Neuron (in vitro differentiated cells): ENCODE measurements around the gene TRAPPC2L.
"Not testable (repeated sequence)": the region's sequence is repeated elsewhere in the genome, so short reads cannot be mapped to it uniquely, and the experiment has no call there.

ENCODE experiments used
- H2AFZ ChIP-seq: one replicate; pipeline ENCODE4 v1.6.1; 2013; ENCODE audit warnings: low read depth, mild to moderate bottlenecking, inconsistent platforms, low read length, moderate library complexity
- H3K27me3 ChIP-seq: one replicate; pipeline ENCODE4 v1.6.1; 2013; ENCODE audit warnings: low read length; ENCODE audit not compliant: insufficient read depth
- H3K36me3 ChIP-seq: one replicate; pipeline ENCODE4 v1.6.1; 2013; ENCODE audit warnings: low read length; ENCODE audit not compliant: insufficient read depth
- H3K4me1 ChIP-seq: one replicate; pipeline ENCODE4 v1.6.1; 2013; ENCODE audit warnings: low read length; ENCODE audit not compliant: insufficient read depth
- H3K4me3 ChIP-seq: 2 replicates; pipeline ENCODE4 v1.5.1; 2013; ENCODE audit warnings: mild to moderate bottlenecking, low read length, moderate library complexity
- H3K9me3 ChIP-seq: one replicate; pipeline ENCODE4 v1.6.1; 2013; ENCODE audit warnings: low read length

The TRAPPC2L gene

DNA sequence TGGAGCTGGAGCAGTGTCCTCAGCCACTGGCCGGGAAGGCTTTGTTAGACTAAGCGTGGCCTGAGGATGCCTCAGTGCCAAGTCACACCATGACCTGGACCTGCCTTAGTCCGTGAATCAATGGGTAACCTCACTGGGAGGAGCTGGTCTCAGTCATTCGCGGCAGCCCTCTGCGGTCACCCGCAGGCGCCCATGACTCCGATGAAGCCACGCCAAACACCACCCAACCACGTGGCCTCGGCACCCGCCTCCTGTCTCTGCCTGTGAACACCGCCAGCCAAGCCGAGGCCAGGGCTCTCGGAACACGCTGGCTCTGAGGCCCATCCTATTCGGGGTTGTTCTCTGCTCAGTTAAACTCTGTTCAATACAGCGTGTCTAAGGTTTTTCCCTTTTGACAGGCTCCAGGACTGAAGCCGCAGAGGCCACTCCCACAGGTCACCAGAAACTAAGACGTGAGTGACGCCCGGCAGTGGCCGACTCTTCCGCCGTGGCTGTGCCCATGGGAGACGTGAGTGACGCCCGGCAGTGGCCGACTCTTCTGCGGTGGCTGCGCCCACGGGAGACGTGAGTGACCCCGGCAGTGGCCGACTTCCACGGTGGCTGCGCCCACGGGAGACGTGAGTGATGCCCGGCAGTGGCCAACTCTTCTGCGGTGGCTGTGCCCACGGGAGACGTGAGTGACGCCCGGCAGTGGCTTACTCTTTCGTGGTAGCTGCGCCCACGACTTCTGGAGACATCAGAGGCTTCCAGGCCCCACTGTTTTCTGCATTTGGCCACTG lies 26.4 kb downstream of the TRAPPC2L start:
- no peak overlapping the region for H2AFZ ChIP-seq
- no peaks in the 10 kb centered on the region for H3K27me3 ChIP-seq
- no peak overlapping the region for H3K4me3 ChIP-seq
- peaks cover 7% of the 10 kb centered on the region for H3K4me1 ChIP-seq
- H3K9me3 ChIP-seq = no peaks in the 10 kb centered on the region
- no peaks in the 10 kb centered on the region for H3K36me3 ChIP-seq

GRCh38 chr16:88883946-88884345 lies 27.0 kb downstream of the TRAPPC2L start:
- Histone ChIP-seq H3K27me3 (no peaks in the 10 kb centered on the region), H3K36me3 (no peaks in the 10 kb centered on the region), H3K4me1 (peaks cover 7% of the 10 kb centered on the region), H3K9me3 (no peaks in the 10 kb centered on the region), H2AFZ (no peak overlapping the region), H3K4me3 (no peak overlapping the region)

- Histone ChIP-seq H3K4me3 (no peak overlapping the region), H3K36me3 (no peaks in the 10 kb centered on the region), H3K9me3 (peaks cover 3% of the 10 kb centered on the region), H2AFZ (no peak overlapping the region), H3K4me1 (peaks cover 7% of the 10 kb centered on the region), H3K27me3 (no peaks in the 10 kb centered on the region)
These were observed 27.8 kb downstream of the TRAPPC2L start for GRCh38 chr16:88884569-88885271.

GRCh38 chr16:88885693-88886280 lies 28.9 kb downstream of the TRAPPC2L start:
- no peak overlapping the region for H3K4me3 ChIP-seq
- H3K27me3 ChIP-seq = no peaks in the 10 kb centered on the region
- no peaks in the 10 kb centered on the region for H3K36me3 ChIP-seq
- no peaks in the 10 kb centered on the region for H3K4me1 ChIP-seq
- H2AFZ ChIP-seq = no peak overlapping the region
- peaks cover 6% of the 10 kb centered on the region for H3K9me3 ChIP-seq

- H3K4me1 ChIP-seq = no peaks in the 10 kb centered on the region
- no peak overlapping the region for H2AFZ ChIP-seq
- no peaks in the 10 kb centered on the region for H3K36me3 ChIP-seq
- peaks cover 6% of the 10 kb centered on the region for H3K9me3 ChIP-seq
- no peaks in the 10 kb centered on the region for H3K27me3 ChIP-seq
- no peak overlapping the region for H3K4me3 ChIP-seq
These were observed 29.5 kb downstream of the TRAPPC2L start for GRCh38 chr16:88886420-88886844.

GRCh38 chr16:88886845-88887521 lies 30.1 kb downstream of the TRAPPC2L start:
- Histone ChIP-seq H3K36me3 (no peaks in the 10 kb centered on the region), H3K4me3 (no peak overlapping the region), H2AFZ (no peak overlapping the region), H3K9me3 (peaks cover 6% of the 10 kb centered on the region), H3K27me3 (no peaks in the 10 kb centered on the region), H3K4me1 (no peaks in the 10 kb centered on the region)

GRCh38 chr16:88888057-88888456 lies 31.1 kb downstream of the TRAPPC2L start:
- Histone ChIP-seq H3K27me3 (no peaks in the 10 kb centered on the region), H2AFZ (no peak overlapping the region), H3K36me3 (no peaks in the 10 kb centered on the region), H3K9me3 (peaks cover 6% of the 10 kb centered on the region), H3K4me1 (no peaks in the 10 kb centered on the region), H3K4me3 (no peak overlapping the region)

GRCh38 chr16:88888461-88889387 lies 31.8 kb downstream of the TRAPPC2L start:
- H3K4me1 ChIP-seq = no peaks in the 10 kb centered on the region
- H3K9me3 ChIP-seq = peaks cover 6% of the 10 kb centered on the region
- H2AFZ ChIP-seq = no peak overlapping the region
- H3K4me3 ChIP-seq = no peak overlapping the region
- no peaks in the 10 kb centered on the region for H3K27me3 ChIP-seq
- H3K36me3 ChIP-seq = no peaks in the 10 kb centered on the region

DNA sequence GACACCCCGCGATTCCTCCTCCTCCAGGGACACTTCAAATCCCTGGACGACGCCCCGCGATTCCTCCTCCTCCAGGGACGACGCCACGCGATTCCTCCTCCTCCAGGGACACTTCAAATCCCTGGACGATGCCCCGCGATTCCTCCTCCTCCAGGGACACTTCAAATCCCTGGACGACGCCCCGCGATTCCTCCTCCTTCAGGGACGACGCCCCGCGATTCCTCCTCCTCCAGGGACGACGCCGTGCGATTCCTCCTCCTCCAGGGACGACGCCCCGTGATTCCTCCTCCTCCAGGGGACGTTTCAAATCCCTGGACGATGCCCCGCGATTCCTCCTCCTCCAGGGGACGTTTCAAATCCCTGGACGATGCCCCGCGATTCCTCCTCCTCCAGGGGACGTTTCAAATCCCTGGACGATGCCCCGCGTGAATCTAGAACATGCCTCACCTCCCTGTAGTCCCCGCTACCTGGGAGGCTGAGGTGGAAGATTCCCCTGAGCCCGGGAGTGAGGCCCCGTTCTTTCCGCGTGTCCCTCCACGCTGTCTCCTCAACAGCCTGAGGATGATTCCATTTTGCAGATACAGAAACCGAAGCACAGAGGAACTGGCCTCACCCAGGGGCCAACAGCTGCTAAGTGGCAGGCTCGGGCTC lies 32.9 kb downstream of the TRAPPC2L start:
- not testable (repeated sequence) for H2AFZ ChIP-seq, H3K27me3 ChIP-seq, H3K9me3 ChIP-seq, H3K4me3 ChIP-seq, H3K36me3 ChIP-seq, H3K4me1 ChIP-seq

DNA sequence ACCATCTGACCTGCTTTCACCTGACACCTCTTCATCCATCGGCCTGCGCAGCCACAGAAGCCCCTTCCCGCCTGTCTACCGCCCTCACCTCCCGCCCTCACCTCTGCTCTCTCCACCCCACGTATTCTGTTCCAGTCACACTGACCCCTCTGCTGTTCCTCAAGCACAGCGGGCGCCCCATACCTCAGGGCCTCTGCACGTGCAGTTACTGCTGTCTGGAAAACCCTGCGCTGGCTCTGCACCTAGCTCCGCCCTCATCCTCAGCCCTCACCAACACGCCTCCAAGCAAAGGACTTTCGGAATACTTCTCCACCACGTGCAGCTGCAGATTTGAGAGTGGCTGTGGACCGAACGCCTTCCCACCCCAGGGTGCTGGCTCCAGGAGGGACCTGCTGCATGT lies 34.2 kb downstream of the TRAPPC2L start:
- Histone ChIP-seq H2AFZ (no peak overlapping the region), H3K4me1 (no peaks in the 10 kb centered on the region), H3K4me3 (no peak overlapping the region), H3K9me3 (peaks cover 6% of the 10 kb centered on the region), H3K27me3 (no peaks in the 10 kb centered on the region), H3K36me3 (no peaks in the 10 kb centered on the region)

- Histone ChIP-seq H3K9me3 (peaks cover 6% of the 10 kb centered on the region), H3K27me3 (no peaks in the 10 kb centered on the region), H3K4me3 (no peak overlapping the region), H3K36me3 (no peaks in the 10 kb centered on the region), H2AFZ (no peak overlapping the region), H3K4me1 (no peaks in the 10 kb centered on the region)
These were observed 35.1 kb downstream of the TRAPPC2L start for GRCh38 chr16:88892065-88892464.
